Neural cell (in vitro differentiated cells): ENCODE data around the gene C12orf75. TPM values are rescaled to one million over a fixed set of nuclear protein-coding genes. Genes with fewer than 3 reads are reported as not detected.

Experiments used
- H2AFZ ChIP-seq: fragments of 200-600, 300-800 bp; sonication (generic), shearing (Covaris generic); 2 replicates; pipeline ENCODE4 v1.6.0; 2014; ENCODE audit warnings: low read depth, mild to moderate bottlenecking, antibody characterized with exemption, low read length, moderate library complexity
- H3F3A ChIP-seq: fragments of 200-600 bp; shearing (Covaris generic); 2 replicates; pipeline ENCODE4 v1.6.1; 2016; ENCODE audit warnings: mild to moderate bottlenecking, moderate library complexity, mixed read lengths, antibody characterized with exemption, low read length; ENCODE audit not compliant: insufficient read depth, poor library complexity, severe bottlenecking
- H3K27ac ChIP-seq: fragments of 200-600, 300-800 bp; sonication (generic), shearing (Covaris generic); 2 replicates; pipeline ENCODE4 v1.5.1; 2014; ENCODE audit warnings: mild to moderate bottlenecking, low read length, moderate library complexity
- H3K27me3 ChIP-seq: fragments of 300-800, 200-600 bp; sonication (generic), shearing (Covaris generic); 2 replicates; pipeline ENCODE4 v1.6.0; 2014; ENCODE audit warnings: mild to moderate bottlenecking, low read depth, low read length, moderate library complexity; ENCODE audit not compliant: insufficient read depth
- H3K36me3 ChIP-seq: fragments of 300-800, 200-600 bp; sonication (generic), shearing (Covaris generic); 2 replicates; pipeline ENCODE4 v1.5.1; 2014; ENCODE audit warnings: mild to moderate bottlenecking, antibody characterized with exemption, low read length, moderate library complexity; ENCODE audit not compliant: insufficient read depth
- H3K4me2 ChIP-seq: fragments of 300-800, 200-600 bp; sonication (generic), shearing (Covaris generic); 2 replicates; pipeline ENCODE4 v1.6.0; 2014; ENCODE audit warnings: mild to moderate bottlenecking, low read length
- H3K4me3 ChIP-seq: fragments of 300-800, 200-600 bp; sonication (generic), shearing (Covaris generic); 2 replicates; pipeline ENCODE4 v1.5.1; 2014; ENCODE audit warnings: mild to moderate bottlenecking, low read length, moderate library complexity
- H3K79me2 ChIP-seq: fragments of 200-600 bp; shearing (Covaris generic); replicated peaks from 2 replicates; pipeline ENCODE4 v1.6.0; 2014; ENCODE audit warnings: mild to moderate bottlenecking, low read length, moderate library complexity; ENCODE audit not compliant: insufficient read depth
- H3K9ac ChIP-seq: fragments of 300-800, 200-600 bp; sonication (generic), shearing (Covaris generic); 2 replicates; pipeline ENCODE4 v1.6.1; 2016; ENCODE audit warnings: mild to moderate bottlenecking, low read length, mixed read lengths
- H3K9me2 ChIP-seq: fragments of 200-600 bp; shearing (Covaris generic); 2 replicates; pipeline ENCODE4 v1.6.1; 2016; ENCODE audit warnings: mild to moderate bottlenecking, low read length, mixed read lengths; ENCODE audit not compliant: insufficient read depth
- H3K9me3 ChIP-seq: fragments of 200-600, 300-800 bp; sonication (generic), shearing (Covaris generic); 2 replicates; pipeline ENCODE4 v1.6.1; 2016; ENCODE audit warnings: mild to moderate bottlenecking, mixed run types, low read length, moderate library complexity, mixed read lengths
- H4K20me1 ChIP-seq: fragments of 200-600 bp; shearing (Covaris generic); 2 replicates; pipeline ENCODE4 v1.6.1; 2016; ENCODE audit warnings: mild to moderate bottlenecking, mixed run types; ENCODE audit not compliant: insufficient read depth
- CTCF ChIP-seq: fragments of 450-650 bp; IDR thresholded peaks from 2 replicates; pipeline ENCODE4 v1.5.1; 2014; ENCODE audit warnings: antibody characterized with exemption, mild to moderate bottlenecking, moderate library complexity; ENCODE audit not compliant: poor library complexity, severe bottlenecking
- EP300 ChIP-seq: fragments of 450-650 bp; conservative IDR thresholded peaks from 2 replicates; pipeline ENCODE4 v1.6.1; 2014; ENCODE audit warnings: antibody characterized with exemption, mild to moderate bottlenecking, moderate library complexity; ENCODE audit not compliant: poor library complexity, severe bottlenecking
- EZH2 ChIP-seq: fragments of 200-600, 300-800 bp; shearing (Covaris generic), sonication (generic); IDR thresholded peaks from 2 replicates; pipeline ENCODE4 v1.6.1; 2014; ENCODE audit warnings: antibody characterized with exemption, low read length, borderline replicate concordance, mild to moderate bottlenecking; ENCODE audit not compliant: insufficient read depth, poor library complexity, severe bottlenecking
- MXI1 ChIP-seq: fragments of 450-650 bp; conservative IDR thresholded peaks from 2 replicates; pipeline ENCODE4 v1.6.1; 2014; ENCODE audit warnings: antibody characterized with exemption, mild to moderate bottlenecking; ENCODE audit not compliant: poor library complexity, severe bottlenecking
- POLR2AphosphoS5 ChIP-seq: IDR thresholded peaks from 2 replicates; pipeline ENCODE4 v1.6.1; 2012
- RAD21 ChIP-seq: fragments of 450-650 bp; conservative IDR thresholded peaks from 2 replicates; pipeline ENCODE4 v1.6.1; 2014; ENCODE audit warnings: antibody characterized with exemption, mild to moderate bottlenecking, moderate library complexity
- REST ChIP-seq: IDR thresholded peaks from 2 replicates; pipeline ENCODE4 v1.6.1; 2012; ENCODE audit warnings: borderline replicate concordance
- SMC3 ChIP-seq: fragments of 450-650 bp; conservative IDR thresholded peaks from 2 replicates; pipeline ENCODE4 v1.6.1; 2014; ENCODE audit warnings: antibody characterized with exemption, mild to moderate bottlenecking, moderate library complexity; ENCODE audit not compliant: poor library complexity
- TAF1 ChIP-seq: IDR thresholded peaks from 2 replicates; pipeline ENCODE4 v1.6.1; 2012; ENCODE audit warnings: low read depth
- polyA plus RNA-seq: library from polyadenylated mRNA; depleted of rRNA; stranded (reverse); fragments of >200 nt; gene quantifications from 2 replicates; pipeline ENCODE4 v1.2.3, GENCODE V29; 2014

Gene C12orf75
- polyA plus RNA-seq, 1 donor from 2014 or later, result 25.2 TPM

- Histone ChIP-seq H3K9me2 (no peaks in the 10 kb centered on the region), H3K27ac (no peak overlapping the region)
Measured at GRCh38 chr12:105355752-105356151, 25.3 kb downstream of the C12orf75 start.

GRCh38 chr12:105357162-105357691, 26.7 kb downstream of the C12orf75 start:
- H3K27me3 ChIP-seq, result no peaks in the 10 kb centered on the region
- H4K20me1 ChIP-seq, result no peaks in the 10 kb centered on the region
- no peak overlapping the region for H2AFZ ChIP-seq
- H3K9me2 ChIP-seq, result no peaks in the 10 kb centered on the region
- H3K9ac ChIP-seq, result no peak overlapping the region
- no peaks in the 10 kb centered on the region for H3K9me3 ChIP-seq
- H3K27ac ChIP-seq, result no peak overlapping the region
- no peak overlapping the region for H3K4me3 ChIP-seq
- no peaks in the 10 kb centered on the region for H3K36me3 ChIP-seq
- H3K4me2 ChIP-seq, result no peak overlapping the region
- H3K79me2 ChIP-seq, result peaks cover 2% of the 10 kb centered on the region
- no peaks in the 10 kb centered on the region for H3F3A ChIP-seq
- TF ChIP-seq EP300 (no peak), EZH2 (no peak), REST (no peak), SMC3 (no peak), MXI1 (no peak), RAD21 (no peak), POLR2AphosphoS5 (no peak)

More at GRCh38 chr12:105355752-105356151, 25.3 kb downstream of the C12orf75 start:
- H3K4me2 ChIP-seq, result no peak overlapping the region
- peaks cover 11% of the 10 kb centered on the region for H3K79me2 ChIP-seq
- H3K9me3 ChIP-seq, result no peaks in the 10 kb centered on the region
- no peak overlapping the region for H3K9ac ChIP-seq
- H3K4me3 ChIP-seq, result no peak overlapping the region
- no peaks in the 10 kb centered on the region for H3K27me3 ChIP-seq
- TF ChIP-seq CTCF (no peak), EZH2 (no peak), POLR2AphosphoS5 (no peak), REST (no peak), TAF1 (no peak), EP300 (no peak), RAD21 (no peak), MXI1 (no peak), SMC3 (no peak)
- H3F3A ChIP-seq, result no peaks in the 10 kb centered on the region
- no peaks in the 10 kb centered on the region for H4K20me1 ChIP-seq
- H2AFZ ChIP-seq, result no peak overlapping the region
- no peaks in the 10 kb centered on the region for H3K36me3 ChIP-seq
